Thyroid gland (tissue), 4 donors: ENCODE measurements around the gene PCBD1.

ENCODE experiments used
- POLR2A ChIP-seq, 2 donors: fragments of 450-650 bp; IDR thresholded peaks; one replicate each; pipeline ENCODE4 v1.6.1; 2017; ENCODE audit warnings: antibody characterized with exemption in 2 of 2, mild to moderate bottlenecking in 2 of 2, moderate library complexity in 1 of 2
- TF ChIP-seq, protein P1 (sequence below), 6 experiments: fragments of 200-600 bp in 3 of 6; fragments of 450-650 bp in 3 of 6; sonication (generic) in 3 of 6; IDR thresholded peaks; one replicate each; pipeline ENCODE4 v1.5.1; 2016 to 2019; ENCODE audit warnings: antibody characterized with exemption in 6 of 6, mild to moderate bottlenecking in 2 of 6, inconsistent platforms in 1 of 6, moderate library complexity in 1 of 6

DNA sequence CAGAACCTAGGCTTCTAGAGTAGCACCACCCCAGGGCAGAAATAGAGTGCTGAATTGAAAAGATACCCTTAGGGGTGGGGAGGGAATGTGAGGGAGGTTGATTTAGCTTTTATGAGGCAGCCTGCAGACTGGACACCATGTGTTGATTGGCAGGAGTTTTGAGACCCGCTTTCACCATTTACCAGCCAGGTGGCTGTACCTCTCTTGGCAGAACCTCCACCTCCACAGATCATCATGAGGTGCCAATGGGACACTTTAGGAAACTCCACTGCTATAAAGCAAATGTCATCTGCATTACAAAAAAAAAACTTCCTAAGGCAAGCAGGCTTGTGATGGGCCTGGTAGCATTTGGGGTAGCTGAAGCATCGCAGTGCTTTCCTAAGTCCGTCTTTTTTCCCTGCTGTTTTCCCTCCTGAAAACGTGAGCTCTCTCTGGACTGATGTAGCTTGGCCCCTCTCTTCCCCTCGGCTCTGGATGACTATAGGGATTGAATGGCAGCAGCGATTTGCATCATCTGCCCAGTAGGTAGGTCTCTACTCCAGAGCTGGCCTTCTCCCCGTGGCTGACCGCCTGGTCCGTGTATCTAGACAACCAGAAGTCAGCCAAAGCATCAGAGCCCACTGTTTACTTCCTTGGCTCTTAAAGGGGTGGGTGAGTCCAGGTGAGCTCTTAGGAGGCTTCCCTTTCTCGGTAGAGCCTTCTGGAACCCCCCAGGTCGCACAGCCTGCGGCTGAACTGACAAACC is 1.3 kb downstream of the PCBD1 start:
- TF ChIP-seq, protein P1, sequence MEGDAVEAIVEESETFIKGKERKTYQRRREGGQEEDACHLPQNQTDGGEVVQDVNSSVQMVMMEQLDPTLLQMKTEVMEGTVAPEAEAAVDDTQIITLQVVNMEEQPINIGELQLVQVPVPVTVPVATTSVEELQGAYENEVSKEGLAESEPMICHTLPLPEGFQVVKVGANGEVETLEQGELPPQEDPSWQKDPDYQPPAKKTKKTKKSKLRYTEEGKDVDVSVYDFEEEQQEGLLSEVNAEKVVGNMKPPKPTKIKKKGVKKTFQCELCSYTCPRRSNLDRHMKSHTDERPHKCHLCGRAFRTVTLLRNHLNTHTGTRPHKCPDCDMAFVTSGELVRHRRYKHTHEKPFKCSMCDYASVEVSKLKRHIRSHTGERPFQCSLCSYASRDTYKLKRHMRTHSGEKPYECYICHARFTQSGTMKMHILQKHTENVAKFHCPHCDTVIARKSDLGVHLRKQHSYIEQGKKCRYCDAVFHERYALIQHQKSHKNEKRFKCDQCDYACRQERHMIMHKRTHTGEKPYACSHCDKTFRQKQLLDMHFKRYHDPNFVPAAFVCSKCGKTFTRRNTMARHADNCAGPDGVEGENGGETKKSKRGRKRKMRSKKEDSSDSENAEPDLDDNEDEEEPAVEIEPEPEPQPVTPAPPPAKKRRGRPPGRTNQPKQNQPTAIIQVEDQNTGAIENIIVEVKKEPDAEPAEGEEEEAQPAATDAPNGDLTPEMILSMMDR (IDR thresholded peaks at IDR 0.05): no peak
- no peak for TF ChIP-seq POLR2A (IDR thresholded peaks at IDR 0.05)
